HepG2 (cell line): ENCODE measurements around the gene C2orf81. TPM values are rescaled to one million over a fixed set of nuclear protein-coding genes. Genes with fewer than 3 reads are reported as not detected.

Source experiments
- CBX5 ChIP-seq: sonication (generic); formaldehyde crosslinking; IDR thresholded peaks from 2 replicates; pipeline ENCODE4 v1.4.0; 2020; ENCODE audit warnings: missing genetic modification reagents, borderline replicate concordance
- MAZ ChIP-seq, 2 experiments: sonication (generic) in 1 of 2; formaldehyde crosslinking in 1 of 2; IDR thresholded peaks; 2 replicates each; pipeline versions ENCODE4 v1.5.0 to v1.6.1; 2012 to 2020; ENCODE audit warnings: low read depth in 2 of 2, mild to moderate bottlenecking in 2 of 2, borderline replicate concordance in 1 of 2, improper control_type of control experiment in 1 of 2, low read length in 1 of 2, missing genetic modification reagents in 1 of 2, moderate library complexity in 1 of 2
- WIZ ChIP-seq: sonication (generic); formaldehyde crosslinking; IDR thresholded peaks from 2 replicates; pipeline ENCODE4 v1.5.1; 2020; ENCODE audit warnings: mild to moderate bottlenecking, missing genetic modification reagents
- ZEB1 ChIP-seq: IDR thresholded peaks from 2 replicates; pipeline ENCODE4 v1.6.1; 2012; ENCODE audit warnings: mild to moderate bottlenecking, low read depth, inconsistent platforms; ENCODE audit not compliant: insufficient replicate concordance
- ZFP36 ChIP-seq: fragments of 150-350 bp; IDR thresholded peaks from 2 replicates; pipeline ENCODE4 v1.6.1; 2018; ENCODE audit warnings: borderline replicate concordance, low read length, low read depth; ENCODE audit not compliant: partially characterized antibody
- ZFP90 ChIP-seq: sonication (generic); formaldehyde crosslinking; IDR thresholded peaks from 2 replicates; pipeline ENCODE4 v1.8.0; 2022; ENCODE audit warnings: missing genetic modification reagents, mild to moderate bottlenecking, inconsistent platforms, borderline replicate concordance
- ZNF124 ChIP-seq: sonication (generic); formaldehyde crosslinking; IDR thresholded peaks from 2 replicates; pipeline ENCODE4 v1.4.0; 2020; ENCODE audit warnings: missing genetic modification reagents
- ZNF230 ChIP-seq: sonication (generic); formaldehyde crosslinking; IDR thresholded peaks from 2 replicates; pipeline ENCODE4 v1.4.0; 2020; ENCODE audit warnings: mild to moderate bottlenecking, missing genetic modification reagents
- ZNF577 ChIP-seq: sonication (generic); formaldehyde crosslinking; IDR thresholded peaks from 2 replicates; pipeline ENCODE4 v1.4.0; 2020; ENCODE audit warnings: mild to moderate bottlenecking, low read depth, missing genetic modification reagents, borderline replicate concordance
- ZSCAN30 ChIP-seq: sonication (generic); formaldehyde crosslinking; IDR thresholded peaks from 2 replicates; pipeline ENCODE4 v1.5.0; 2020; ENCODE audit warnings: mild to moderate bottlenecking, missing genetic modification reagents
- polyA plus RNA-seq, 8 experiments: library from polyadenylated mRNA; depleted of rRNA in 3 of 8; stranded (reverse) in 7 of 8; unstranded in 1 of 8; fragments of >200 nt; fragmentation: Illumina TruSeq in 4 of 8; extraction: Trizol in 4 of 8; gene quantifications; 2 replicates each; pipeline versions ENCODE4 v1.2.1 to v1.2.3, GENCODE V29; 2011 to 2016; ENCODE audit warnings: low read depth in 4 of 8, missing spikeins in 1 of 8, mixed read lengths in 1 of 8; ENCODE audit not compliant: insufficient read depth in 1 of 8
- total RNA-seq, 5 experiments: library from RNA; depleted of rRNA; stranded (reverse); fragments of >200 nt; fragmentation: Illumina TruSeq; extraction: Trizol; gene quantifications; 2 replicates each; pipeline ENCODE4 v1.2.3, GENCODE V29; 2016; ENCODE audit warnings: low read depth in 1 of 5
- TF ChIP-seq, protein P1 (sequence below): sonication (generic); formaldehyde crosslinking; IDR thresholded peaks from 2 replicates; pipeline ENCODE4 v1.4.0; 2020; ENCODE audit warnings: missing genetic modification reagents, borderline replicate concordance
- TF ChIP-seq, protein P2 (sequence below): sonication (generic); formaldehyde crosslinking; IDR thresholded peaks from 2 replicates; pipeline ENCODE4 v1.4.0; 2020; ENCODE audit warnings: missing genetic modification reagents
- TF ChIP-seq, protein P3 (sequence below): sonication (generic); formaldehyde crosslinking; IDR thresholded peaks from 2 replicates; pipeline ENCODE4 v1.4.0; 2020; ENCODE audit warnings: missing genetic modification reagents
- TF ChIP-seq, protein P4 (sequence below): sonication (generic); formaldehyde crosslinking; IDR thresholded peaks from 2 replicates; pipeline ENCODE4 v1.4.0; 2020; ENCODE audit warnings: missing genetic modification reagents
- TF ChIP-seq, protein P5 (sequence below): sonication (generic); IDR thresholded peaks from 2 replicates; pipeline ENCODE4 v1.6.1; 2016; ENCODE audit warnings: low read depth, borderline replicate concordance

Gene C2orf81
- total and polyA plus RNA-seq, 2 of the 13 experiments (the other 11 are each of a cell fraction or from before 2014, with no cell fraction given): 0.15 to 0.17 TPM

DNA sequence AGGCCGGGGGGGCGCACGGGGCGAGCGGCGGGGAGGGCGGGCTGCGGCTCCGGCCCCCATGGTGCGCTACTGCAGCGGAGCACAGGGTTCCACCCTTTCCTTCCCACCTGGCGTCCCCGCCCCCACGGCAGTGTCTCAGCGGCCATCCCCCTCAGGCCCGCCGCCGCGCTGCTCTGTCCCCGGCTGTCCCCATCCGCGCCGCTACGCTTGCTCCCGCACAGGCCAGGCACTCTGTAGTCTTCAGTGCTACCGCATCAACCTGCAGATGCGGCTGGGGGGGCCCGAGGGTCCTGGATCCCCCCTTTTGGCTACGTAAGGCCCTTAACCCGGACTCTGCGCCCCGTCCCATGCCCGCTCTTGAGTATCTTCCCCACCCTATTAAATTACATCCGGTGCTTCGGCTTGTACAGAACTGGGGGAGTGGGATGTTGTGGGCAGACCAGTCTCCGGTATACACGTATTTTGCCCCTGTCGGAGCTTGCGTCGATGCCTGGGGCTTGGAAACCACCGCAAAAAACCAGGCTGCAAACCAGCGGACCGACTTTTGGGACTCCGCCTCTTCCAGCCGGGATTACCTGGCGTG, 36.2 kb upstream of the C2orf81 start (continued):
- TF ChIP-seq, protein P1, sequence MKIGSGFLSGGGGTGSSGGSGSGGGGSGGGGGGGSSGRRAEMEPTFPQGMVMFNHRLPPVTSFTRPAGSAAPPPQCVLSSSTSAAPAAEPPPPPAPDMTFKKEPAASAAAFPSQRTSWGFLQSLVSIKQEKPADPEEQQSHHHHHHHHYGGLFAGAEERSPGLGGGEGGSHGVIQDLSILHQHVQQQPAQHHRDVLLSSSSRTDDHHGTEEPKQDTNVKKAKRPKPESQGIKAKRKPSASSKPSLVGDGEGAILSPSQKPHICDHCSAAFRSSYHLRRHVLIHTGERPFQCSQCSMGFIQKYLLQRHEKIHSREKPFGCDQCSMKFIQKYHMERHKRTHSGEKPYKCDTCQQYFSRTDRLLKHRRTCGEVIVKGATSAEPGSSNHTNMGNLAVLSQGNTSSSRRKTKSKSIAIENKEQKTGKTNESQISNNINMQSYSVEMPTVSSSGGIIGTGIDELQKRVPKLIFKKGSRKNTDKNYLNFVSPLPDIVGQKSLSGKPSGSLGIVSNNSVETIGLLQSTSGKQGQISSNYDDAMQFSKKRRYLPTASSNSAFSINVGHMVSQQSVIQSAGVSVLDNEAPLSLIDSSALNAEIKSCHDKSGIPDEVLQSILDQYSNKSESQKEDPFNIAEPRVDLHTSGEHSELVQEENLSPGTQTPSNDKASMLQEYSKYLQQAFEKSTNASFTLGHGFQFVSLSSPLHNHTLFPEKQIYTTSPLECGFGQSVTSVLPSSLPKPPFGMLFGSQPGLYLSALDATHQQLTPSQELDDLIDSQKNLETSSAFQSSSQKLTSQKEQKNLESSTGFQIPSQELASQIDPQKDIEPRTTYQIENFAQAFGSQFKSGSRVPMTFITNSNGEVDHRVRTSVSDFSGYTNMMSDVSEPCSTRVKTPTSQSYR (CRISPR knock-in tag): peak; percentile 87
- TF ChIP-seq, protein P2, sequence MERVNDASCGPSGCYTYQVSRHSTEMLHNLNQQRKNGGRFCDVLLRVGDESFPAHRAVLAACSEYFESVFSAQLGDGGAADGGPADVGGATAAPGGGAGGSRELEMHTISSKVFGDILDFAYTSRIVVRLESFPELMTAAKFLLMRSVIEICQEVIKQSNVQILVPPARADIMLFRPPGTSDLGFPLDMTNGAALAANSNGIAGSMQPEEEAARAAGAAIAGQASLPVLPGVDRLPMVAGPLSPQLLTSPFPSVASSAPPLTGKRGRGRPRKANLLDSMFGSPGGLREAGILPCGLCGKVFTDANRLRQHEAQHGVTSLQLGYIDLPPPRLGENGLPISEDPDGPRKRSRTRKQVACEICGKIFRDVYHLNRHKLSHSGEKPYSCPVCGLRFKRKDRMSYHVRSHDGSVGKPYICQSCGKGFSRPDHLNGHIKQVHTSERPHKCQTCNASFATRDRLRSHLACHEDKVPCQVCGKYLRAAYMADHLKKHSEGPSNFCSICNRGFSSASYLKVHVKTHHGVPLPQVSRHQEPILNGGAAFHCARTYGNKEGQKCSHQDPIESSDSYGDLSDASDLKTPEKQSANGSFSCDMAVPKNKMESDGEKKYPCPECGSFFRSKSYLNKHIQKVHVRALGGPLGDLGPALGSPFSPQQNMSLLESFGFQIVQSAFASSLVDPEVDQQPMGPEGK: peak; percentile 97
- TF ChIP-seq MAZ (IDR thresholded peaks at IDR 0.05; ENCODE audit: borderline replicate concordance, low read depth, low read length) (peak; percentile 3; the same call in 1 of the 2 replicates), MAZ (CRISPR knock-in tag; IDR thresholded peaks at IDR 0.05; ENCODE audit: low read depth) (no peak; the same call in 1 of the 2 replicates), WIZ (CRISPR knock-in tag) (0 out of 2 replicates have a peak, but pooled peaks have one; percentile 25), ZNF124 (CRISPR knock-in tag) (peak; percentile 33), ZEB1 (peak; percentile 93), ZNF230 (CRISPR knock-in tag) (peak; percentile 92), ZFP90 (CRISPR knock-in tag) (peak; percentile 43), CBX5 (CRISPR knock-in tag) (peak; percentile 46; the same call in 1 of the 2 replicates), ZNF577 (CRISPR knock-in tag) (no peak), ZFP36 (no peak), ZSCAN30 (CRISPR knock-in tag) (0 out of 2 replicates have a peak, but pooled peaks have one; percentile 36)
- TF ChIP-seq, protein P3, sequence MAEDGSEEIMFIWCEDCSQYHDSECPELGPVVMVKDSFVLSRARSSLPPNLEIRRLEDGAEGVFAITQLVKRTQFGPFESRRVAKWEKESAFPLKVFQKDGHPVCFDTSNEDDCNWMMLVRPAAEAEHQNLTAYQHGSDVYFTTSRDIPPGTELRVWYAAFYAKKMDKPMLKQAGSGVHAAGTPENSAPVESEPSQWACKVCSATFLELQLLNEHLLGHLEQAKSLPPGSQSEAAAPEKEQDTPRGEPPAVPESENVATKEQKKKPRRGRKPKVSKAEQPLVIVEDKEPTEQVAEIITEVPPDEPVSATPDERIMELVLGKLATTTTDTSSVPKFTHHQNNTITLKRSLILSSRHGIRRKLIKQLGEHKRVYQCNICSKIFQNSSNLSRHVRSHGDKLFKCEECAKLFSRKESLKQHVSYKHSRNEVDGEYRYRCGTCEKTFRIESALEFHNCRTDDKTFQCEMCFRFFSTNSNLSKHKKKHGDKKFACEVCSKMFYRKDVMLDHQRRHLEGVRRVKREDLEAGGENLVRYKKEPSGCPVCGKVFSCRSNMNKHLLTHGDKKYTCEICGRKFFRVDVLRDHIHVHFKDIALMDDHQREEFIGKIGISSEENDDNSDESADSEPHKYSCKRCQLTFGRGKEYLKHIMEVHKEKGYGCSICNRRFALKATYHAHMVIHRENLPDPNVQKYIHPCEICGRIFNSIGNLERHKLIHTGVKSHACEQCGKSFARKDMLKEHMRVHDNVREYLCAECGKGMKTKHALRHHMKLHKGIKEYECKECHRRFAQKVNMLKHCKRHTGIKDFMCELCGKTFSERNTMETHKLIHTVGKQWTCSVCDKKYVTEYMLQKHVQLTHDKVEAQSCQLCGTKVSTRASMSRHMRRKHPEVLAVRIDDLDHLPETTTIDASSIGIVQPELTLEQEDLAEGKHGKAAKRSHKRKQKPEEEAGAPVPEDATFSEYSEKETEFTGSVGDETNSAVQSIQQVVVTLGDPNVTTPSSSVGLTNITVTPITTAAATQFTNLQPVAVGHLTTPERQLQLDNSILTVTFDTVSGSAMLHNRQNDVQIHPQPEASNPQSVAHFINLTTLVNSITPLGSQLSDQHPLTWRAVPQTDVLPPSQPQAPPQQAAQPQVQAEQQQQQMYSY (CRISPR knock-in tag): peak; percentile 63; the same call in 1 of the 2 replicates
- TF ChIP-seq, protein P4, sequence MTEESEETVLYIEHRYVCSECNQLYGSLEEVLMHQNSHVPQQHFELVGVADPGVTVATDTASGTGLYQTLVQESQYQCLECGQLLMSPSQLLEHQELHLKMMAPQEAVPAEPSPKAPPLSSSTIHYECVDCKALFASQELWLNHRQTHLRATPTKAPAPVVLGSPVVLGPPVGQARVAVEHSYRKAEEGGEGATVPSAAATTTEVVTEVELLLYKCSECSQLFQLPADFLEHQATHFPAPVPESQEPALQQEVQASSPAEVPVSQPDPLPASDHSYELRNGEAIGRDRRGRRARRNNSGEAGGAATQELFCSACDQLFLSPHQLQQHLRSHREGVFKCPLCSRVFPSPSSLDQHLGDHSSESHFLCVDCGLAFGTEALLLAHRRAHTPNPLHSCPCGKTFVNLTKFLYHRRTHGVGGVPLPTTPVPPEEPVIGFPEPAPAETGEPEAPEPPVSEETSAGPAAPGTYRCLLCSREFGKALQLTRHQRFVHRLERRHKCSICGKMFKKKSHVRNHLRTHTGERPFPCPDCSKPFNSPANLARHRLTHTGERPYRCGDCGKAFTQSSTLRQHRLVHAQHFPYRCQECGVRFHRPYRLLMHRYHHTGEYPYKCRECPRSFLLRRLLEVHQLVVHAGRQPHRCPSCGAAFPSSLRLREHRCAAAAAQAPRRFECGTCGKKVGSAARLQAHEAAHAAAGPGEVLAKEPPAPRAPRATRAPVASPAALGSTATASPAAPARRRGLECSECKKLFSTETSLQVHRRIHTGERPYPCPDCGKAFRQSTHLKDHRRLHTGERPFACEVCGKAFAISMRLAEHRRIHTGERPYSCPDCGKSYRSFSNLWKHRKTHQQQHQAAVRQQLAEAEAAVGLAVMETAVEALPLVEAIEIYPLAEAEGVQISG: peak; percentile 54
- TF ChIP-seq, protein P5, sequence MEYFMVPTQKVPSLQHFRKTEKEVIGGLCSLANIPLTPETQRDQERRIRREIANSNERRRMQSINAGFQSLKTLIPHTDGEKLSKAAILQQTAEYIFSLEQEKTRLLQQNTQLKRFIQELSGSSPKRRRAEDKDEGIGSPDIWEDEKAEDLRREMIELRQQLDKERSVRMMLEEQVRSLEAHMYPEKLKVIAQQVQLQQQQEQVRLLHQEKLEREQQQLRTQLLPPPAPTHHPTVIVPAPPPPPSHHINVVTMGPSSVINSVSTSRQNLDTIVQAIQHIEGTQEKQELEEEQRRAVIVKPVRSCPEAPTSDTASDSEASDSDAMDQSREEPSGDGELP: peak; percentile 65; the same call in 1 of the 2 replicates
